Stimulated activated CD4-positive, alpha-beta T cell treated with anti-CD3 and anti-CD28 coated beads, Interleukin-15, amount 100 ng/mL, for 24 hours (primary cell): ENCODE results near the gene FRK.

Experiments used
- DNase-seq: peaks from one replicate; pipeline ENCODE4 v3.0.0-alpha.2; 2020

The FRK gene

DNA sequence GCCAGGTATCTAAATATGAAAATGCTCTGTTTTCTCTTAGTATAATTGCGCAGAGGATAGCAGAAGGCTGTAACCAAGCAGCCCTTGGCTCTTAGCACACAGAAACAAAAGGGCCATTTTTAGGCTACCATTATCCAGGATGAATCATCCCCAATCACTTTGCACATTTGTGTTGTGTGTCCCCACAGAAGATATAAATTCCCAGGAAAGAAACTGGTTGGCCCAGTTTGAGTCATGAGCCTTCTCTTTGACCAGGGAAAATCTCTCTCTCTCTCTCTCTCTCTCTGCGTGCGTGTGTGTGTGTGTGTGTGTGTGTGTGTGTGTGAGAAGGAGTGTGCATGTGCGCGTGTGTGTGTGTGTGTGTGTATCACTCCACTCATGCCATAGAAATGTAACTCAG, 178.5 kb downstream of the FRK start:
- DNase-seq = no peak
